ENCODE results near the gene TANK. TPM values are rescaled to one million over a fixed set of nuclear protein-coding genes. Genes with fewer than 3 reads are reported as not detected.

The TANK gene
- total and polyA plus RNA-seq, 2 of the 13 experiments (the other 11 are each of a cell fraction or from before 2014, with no cell fraction given), result 66.9 to 96.1 TPM

DNA sequence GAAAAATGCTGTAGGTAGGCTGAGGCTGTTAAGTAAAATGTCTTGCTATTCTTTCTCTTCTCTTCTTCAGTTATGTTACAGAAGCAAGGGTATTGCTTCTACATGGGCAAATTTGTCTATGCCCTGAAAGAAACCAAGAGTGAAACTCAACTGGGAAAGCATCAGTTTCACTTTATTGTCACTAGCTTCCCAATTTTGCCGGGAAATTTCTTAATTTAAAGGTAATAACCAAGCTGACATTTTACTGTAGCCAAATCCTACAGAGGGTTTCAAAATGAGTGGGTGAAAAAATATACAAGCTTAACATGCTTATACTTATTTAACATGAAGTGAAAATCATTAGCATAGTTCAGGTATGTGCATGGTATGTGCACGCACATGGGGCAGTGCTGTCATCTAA, 3.2 kb downstream of the TANK start:
- no peak for FAIRE-seq
- Histone ChIP-seq H3K79me2 (ENCODE audit: insufficient read depth, low read length) (peaks cover 64% of the 10 kb centered on the region), H3K27ac (ENCODE audit: extremely low read length, insufficient read depth, low read length) (no peak overlapping the region), H3K9me3 (ENCODE audit: low read length) (no peaks in the 10 kb centered on the region), H3K4me2 (ENCODE audit: low read depth, low read length) (peak overlapping the region; percentile 89), H4K20me1 (ENCODE audit: insufficient read depth, low read length) (peaks cover 9% of the 10 kb centered on the region; the same call in 1 of the 2 replicates), H3K4me1 (ENCODE audit: insufficient read depth, low read length) (peaks cover 79% of the 10 kb centered on the region), H3K9ac (ENCODE audit: insufficient read depth, low read depth, low read length) (no peak overlapping the region), H3K27me3 (ENCODE audit: control insufficient read depth in 1 of 2, insufficient read depth in 2 of 2, low read length in 2 of 2) (peaks cover 0 to 5% of the 10 kb centered on the region in 2 experiments; a peak in 1 of 5 replicates), H3K4me3 (replicated peaks in 1 of 3; ENCODE audit: insufficient read depth in 1 of 3, low read depth in 2 of 3, low read length in 3 of 3) (no peak overlapping the region), H2AFZ (ENCODE audit: low read length) (no peak overlapping the region), H3K36me3 (replicated peaks in 1 of 2; ENCODE audit: control insufficient read depth in 1 of 2, insufficient read depth in 2 of 2, low read length in 2 of 2) (peaks cover 5 to 17% of the 10 kb centered on the region in 2 experiments; a peak in 4 of 5 replicates)
- intact Hi-C loops (cut with micrococcal nuclease; ENCODE audit: unreplicated experiment), result no loop called here
- DNase-seq (ENCODE audit: low spot score), result no peak
- 99% methylated on average over 2 of the region's 2 CpGs for whole genome bisulfite sequencing (ENCODE audit: low lambda C conversion rate)
- no TSS peak for BruUV-seq (replicated peaks)
- 0 out of 4 replicates have a peak, but pooled peaks of 1 of the 2 experiments have one; percentile 20 for TF ChIP-seq POLR2A (IDR thresholded peaks at IDR 0.05; ENCODE audit: insufficient read depth in 1 of 2, low read depth in 2 of 2, low read length in 2 of 2)
- TF ChIP-seq ZNF569 (CRISPR knock-in tag; IDR thresholded peaks at IDR 0.05; ENCODE audit: borderline replicate concordance), result no peak
- POLR2A ChIA-PET, result no interaction called here
- CTCF ChIA-PET (ENCODE audit: low intra/inter-chr PET ratio, low total read pairs), result no interaction called here
- no peak for ATAC-seq
- in situ Hi-C loops (cut with HindIII; ENCODE audit: extremely low pct_ligation_motif_present, low pct_unique_long_range_greater_than_20kb), result no loop called here

DNA sequence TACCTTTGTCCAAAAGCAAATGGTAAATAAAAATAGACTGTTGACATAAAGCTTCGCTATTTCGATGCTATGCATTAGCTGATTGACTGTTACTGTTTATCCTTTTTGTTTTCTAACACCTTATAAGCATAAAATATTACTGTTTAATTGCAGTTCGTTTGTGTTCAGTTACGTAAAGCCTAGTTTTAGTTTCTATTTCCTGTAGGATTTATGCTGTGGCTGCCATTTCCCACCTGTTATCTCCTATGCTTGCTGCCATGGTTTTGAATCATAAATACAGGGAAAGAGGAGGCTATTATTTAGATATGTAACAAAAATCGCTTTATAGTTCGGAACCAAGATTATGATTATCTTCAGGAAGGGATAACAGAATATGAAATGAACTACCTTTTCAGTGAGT, 3.9 kb downstream of the TANK start:
- intact Hi-C loops (cut with micrococcal nuclease; ENCODE audit: unreplicated experiment) (no loop called here), in situ Hi-C loops (cut with HindIII; ENCODE audit: extremely low pct_ligation_motif_present, low pct_unique_long_range_greater_than_20kb) (no loop called here)
- DNase-seq (ENCODE audit: low spot score), result no peak
- BruUV-seq (replicated peaks), result no TSS peak
- Histone ChIP-seq H3K4me1 (ENCODE audit: insufficient read depth, low read length) (peaks cover 80% of the 10 kb centered on the region), H3K36me3 (replicated peaks in 1 of 2; ENCODE audit: control insufficient read depth in 1 of 2, insufficient read depth in 2 of 2, low read length in 2 of 2) (peaks cover 5 to 17% of the 10 kb centered on the region in 2 experiments; a peak in 4 of 5 replicates), H3K4me2 (ENCODE audit: low read depth, low read length) (no peak overlapping the region; the same call in 1 of the 2 replicates), H4K20me1 (ENCODE audit: insufficient read depth, low read length) (peaks cover 9% of the 10 kb centered on the region; the same call in 1 of the 2 replicates), H3K79me2 (ENCODE audit: insufficient read depth, low read length) (peaks cover 69% of the 10 kb centered on the region), H3K4me3 (replicated peaks in 1 of 3; ENCODE audit: insufficient read depth in 1 of 3, low read depth in 2 of 3, low read length in 3 of 3) (no peak overlapping the region), H3K9ac (ENCODE audit: insufficient read depth, low read depth, low read length) (no peak overlapping the region), H3K27me3 (ENCODE audit: control insufficient read depth in 1 of 2, insufficient read depth in 2 of 2, low read length in 2 of 2) (peaks cover 0 to 5% of the 10 kb centered on the region in 2 experiments; a peak in 1 of 5 replicates), H3K27ac (ENCODE audit: extremely low read length, insufficient read depth, low read length) (no peak overlapping the region), H3K9me3 (ENCODE audit: low read length) (no peaks in the 10 kb centered on the region), H2AFZ (ENCODE audit: low read length) (no peak overlapping the region)
- WGBS (ENCODE audit: low lambda C conversion rate), result 94% methylated on average over 6 of the region's 6 CpGs
- ChIA-PET POLR2A (no interaction called here), CTCF (ENCODE audit: low intra/inter-chr PET ratio, low total read pairs) (no interaction called here)
- FAIRE-seq, result no peak
- no peak for TF ChIP-seq ZNF550 (CRISPR knock-in tag; IDR thresholded peaks at IDR 0.05; ENCODE audit: borderline replicate concordance)
- no peak for TF ChIP-seq IRF2 (CRISPR knock-in tag; IDR thresholded peaks at IDR 0.05)
- 0 out of 2 replicates have a peak, but pooled peaks have one; percentile 3 for TF ChIP-seq SAP130 (CRISPR knock-in tag; IDR thresholded peaks at IDR 0.05; ENCODE audit: low read depth)
- peak; percentile 21; the same call in 1 of the 2 replicates for TF ChIP-seq PAF1 (CRISPR knock-in tag; IDR thresholded peaks at IDR 0.05)
- TF ChIP-seq ZNF382 (CRISPR knock-in tag; IDR thresholded peaks at IDR 0.05; ENCODE audit: borderline replicate concordance), result no peak
- TF ChIP-seq RBFOX2 (IDR thresholded peaks at IDR 0.05; ENCODE audit: low read depth, low read length), result peak; percentile 37; the same call in 1 of the 2 replicates
- peak; percentile 19; the same call in 1 of the 2 replicates for TF ChIP-seq POLR2AphosphoS2 (IDR thresholded peaks at IDR 0.05; ENCODE audit: low read depth, low read length)
- ATAC-seq, result no peak

Data from HepG2 (cell line).